Left cardiac atrium (tissue), 4 donors: ENCODE results near the gene ELOB. TPM values are rescaled to one million over a fixed set of nuclear protein-coding genes. Genes with fewer than 3 reads are reported as not detected.

ENCODE experiments used
- ATAC-seq, 2 donors: fragments of 200-7000 bp; cut with Tn5 transposase; one replicate each; pipeline ENCODE4 v1.9.1; 2020; ENCODE audit warnings: mild to moderate bottlenecking in 2 of 2, moderate library complexity in 2 of 2
- DNase-seq: peaks from one replicate; pipeline ENCODE4 v3.0.0-alpha.2; 2020
- intact Hi-C, 2 donors: fragments of 100-400 bp; cut with DNase I; formaldehyde crosslinking; loops; one replicate each; pipeline versions ENCODE4 v1.14.1 to v1.15.1; 2022 to 2023
- total RNA-seq, 2 donors: library from RNA; stranded (reverse); fragmentation: NEBNext Ultra II Directional; extraction: Animal tissue kit (Norgen Biotek cat#: 25700); gene quantifications; one replicate each; pipeline ENCODE4 v1.2.1, GENCODE V29; 2021
- donor health status: DM: no; HTN: yes; CAD: no.
- donor health status: DM: no; HTN: yes; CAD: no; lungs with severe emphysema.
- donor health status: DM: yes; HTN: yes; CAD: no.
- donor health status: Dilated cardiomyopathy.

The ELOB gene
- total RNA-seq, 2 donors from 2014 or later: 262 to 270 TPM

DNA sequence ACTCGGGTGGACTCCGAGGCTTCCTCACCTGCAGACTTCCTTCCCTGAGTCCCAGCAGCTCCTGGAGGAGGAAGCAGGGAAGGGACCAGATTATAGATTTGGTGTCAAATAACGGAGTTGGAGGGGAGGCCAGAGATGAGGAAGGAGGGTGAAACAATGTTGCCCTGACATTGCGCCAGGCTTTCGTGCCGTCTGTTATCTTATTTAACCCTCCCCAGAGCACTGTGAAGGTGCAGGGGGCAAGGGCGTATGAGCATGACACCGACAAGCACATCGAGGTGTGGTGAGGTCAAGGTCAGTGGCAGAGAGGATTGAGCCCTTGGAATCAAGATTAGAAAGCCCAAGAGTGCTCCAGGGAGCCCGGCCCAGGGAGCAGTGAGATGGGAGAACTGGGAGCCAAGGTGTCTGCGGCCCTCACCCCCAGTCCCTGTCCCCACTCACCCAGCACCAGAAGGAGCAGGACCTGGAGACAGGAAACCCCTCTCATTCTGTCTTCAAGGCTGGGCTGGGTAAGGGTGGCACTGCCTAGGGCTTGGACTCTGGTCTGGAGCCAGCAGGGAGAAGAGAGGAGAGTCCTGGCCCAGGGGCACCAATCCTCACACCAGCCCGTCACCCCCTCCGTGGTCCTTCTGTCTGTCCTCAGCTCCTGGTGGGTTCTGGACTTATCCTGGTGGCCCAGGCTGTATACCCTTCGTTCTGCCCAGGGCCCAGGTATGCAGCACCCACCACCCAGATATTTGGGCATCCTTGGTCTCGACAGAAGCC is 9.2 kb upstream of the ELOB start:
- intact Hi-C loops: no loop called here
- no peak for ATAC-seq
- DNase-seq: peak; percentile 17

DNA sequence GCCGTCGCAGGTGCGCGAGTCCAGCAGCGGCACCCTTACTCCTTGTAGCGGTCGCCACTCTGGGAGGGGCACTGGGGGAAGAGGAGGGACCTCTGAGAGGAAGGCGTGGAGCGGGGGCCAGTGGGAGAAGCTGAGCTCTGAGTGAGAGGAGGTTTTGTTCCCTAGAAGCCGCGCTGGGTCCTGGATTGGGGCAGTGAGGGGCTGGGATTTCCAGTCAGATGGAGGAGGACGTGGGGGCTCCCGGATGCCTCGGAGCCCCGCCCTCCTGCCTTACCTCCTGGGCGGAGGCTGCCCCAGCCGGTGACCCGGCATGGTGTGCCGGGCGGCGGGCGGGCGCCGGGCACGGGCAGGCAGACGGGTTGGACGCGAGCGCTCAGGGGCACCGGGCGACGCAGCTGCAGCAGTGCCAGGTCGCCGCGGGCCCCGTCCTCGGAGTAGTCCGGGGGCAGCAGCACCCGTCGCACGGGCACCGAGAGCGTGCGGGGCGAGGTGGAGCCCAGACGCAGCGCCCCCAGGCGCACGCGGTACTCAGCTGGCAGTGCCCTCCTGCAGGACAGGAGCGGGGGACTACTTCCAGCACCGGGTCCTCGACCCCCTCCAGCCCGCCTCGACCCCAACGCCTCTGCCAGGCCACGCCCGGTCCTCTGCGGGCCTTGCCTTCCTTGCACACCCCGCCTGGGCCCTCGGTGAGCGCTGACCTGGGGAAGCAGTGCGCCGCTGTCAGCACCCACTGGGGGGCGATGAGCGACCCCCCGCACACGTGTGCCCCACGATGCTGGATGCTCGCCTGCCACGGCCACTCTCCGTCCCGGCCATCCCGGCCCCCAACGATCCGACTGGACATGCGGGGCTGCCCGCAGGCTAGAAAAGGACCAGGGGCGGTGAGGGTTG is 8.3 kb upstream of the ELOB start:
- intact Hi-C loops: no loop called here

DNA sequence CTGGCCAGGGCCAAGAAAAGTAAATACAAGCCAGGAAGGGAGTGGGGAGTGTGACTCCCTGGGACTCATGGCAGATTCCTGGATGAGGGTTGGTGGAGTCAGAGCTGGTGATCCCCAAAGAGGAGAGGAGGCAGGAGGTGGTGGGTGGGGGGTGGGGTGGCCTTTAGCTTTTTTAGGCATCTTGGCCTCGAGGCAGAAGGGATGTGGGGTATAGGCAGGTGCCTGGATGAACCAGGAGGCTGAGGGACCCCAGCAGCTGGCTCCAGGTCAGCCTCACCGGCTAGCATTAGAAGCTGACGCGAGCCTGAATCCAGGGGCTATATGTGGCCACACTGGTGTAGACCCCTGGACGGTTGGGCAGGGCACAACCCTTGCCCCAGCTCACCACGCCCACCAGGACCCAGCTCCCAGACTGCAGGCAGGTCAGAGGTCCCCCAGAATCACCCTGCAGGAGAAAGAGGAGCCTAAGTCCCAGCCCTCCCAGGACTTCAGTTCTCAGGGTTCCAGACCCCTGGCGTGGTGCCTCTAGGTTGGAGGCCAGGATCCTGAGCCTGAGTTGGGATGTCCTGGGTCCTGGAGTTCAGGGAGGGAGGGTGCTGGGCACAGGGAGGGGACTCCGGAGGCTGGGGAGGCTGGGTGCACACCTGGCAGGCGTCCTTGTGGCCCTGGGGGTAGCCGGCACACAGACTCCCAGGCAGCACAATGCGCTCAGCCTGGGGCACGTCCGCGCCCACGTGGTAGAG is 7.4 kb upstream of the ELOB start:
- intact Hi-C loops: no loop called here
- ATAC-seq: no peak
- DNase-seq: peak; percentile 12

More for the DNA sequence above, 8.3 kb upstream of the ELOB start:
- ATAC-seq: peak; percentile 33 to 43
- peak; percentile 22 for DNase-seq

DNA sequence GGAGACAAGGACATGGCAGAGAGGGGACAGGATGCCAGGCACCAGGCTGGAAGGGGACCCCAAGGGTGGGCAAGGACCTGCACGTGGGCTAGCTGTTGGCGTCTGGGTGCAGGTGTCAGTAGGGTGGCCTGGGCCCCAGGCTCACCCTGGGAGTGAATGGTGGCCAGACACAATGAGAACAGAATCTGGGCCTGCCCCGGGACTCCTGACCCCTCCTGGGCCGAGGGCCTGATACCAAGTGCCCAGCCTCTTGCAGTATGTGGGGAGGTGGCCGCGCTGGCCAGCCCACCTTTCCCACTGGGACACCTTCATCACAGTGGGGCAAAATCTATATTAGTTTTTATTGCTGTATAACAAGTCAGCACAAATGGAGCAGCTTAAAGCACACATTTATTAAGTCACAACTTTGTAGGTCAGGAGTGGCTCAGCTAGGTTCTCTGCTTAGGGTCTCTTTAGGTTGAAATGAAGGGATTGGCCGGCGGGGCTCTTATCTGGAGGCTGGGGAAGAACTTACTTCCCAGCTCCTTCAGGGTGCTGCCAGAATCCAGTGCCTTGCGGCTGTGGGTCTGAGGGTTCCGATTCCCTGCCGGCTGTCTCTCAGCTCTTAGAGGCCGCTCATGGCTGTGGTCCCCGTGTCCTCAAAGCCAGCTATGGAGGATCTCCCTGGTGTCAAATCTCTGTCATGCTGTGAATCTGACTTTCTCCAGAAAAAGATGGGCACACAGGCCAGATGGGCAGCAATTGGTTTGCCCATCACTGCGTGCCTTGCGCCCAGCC is 6.7 kb upstream of the ELOB start:
- DNase-seq: peak; percentile 16
- no peak for ATAC-seq
- intact Hi-C loops: no loop called here

DNA sequence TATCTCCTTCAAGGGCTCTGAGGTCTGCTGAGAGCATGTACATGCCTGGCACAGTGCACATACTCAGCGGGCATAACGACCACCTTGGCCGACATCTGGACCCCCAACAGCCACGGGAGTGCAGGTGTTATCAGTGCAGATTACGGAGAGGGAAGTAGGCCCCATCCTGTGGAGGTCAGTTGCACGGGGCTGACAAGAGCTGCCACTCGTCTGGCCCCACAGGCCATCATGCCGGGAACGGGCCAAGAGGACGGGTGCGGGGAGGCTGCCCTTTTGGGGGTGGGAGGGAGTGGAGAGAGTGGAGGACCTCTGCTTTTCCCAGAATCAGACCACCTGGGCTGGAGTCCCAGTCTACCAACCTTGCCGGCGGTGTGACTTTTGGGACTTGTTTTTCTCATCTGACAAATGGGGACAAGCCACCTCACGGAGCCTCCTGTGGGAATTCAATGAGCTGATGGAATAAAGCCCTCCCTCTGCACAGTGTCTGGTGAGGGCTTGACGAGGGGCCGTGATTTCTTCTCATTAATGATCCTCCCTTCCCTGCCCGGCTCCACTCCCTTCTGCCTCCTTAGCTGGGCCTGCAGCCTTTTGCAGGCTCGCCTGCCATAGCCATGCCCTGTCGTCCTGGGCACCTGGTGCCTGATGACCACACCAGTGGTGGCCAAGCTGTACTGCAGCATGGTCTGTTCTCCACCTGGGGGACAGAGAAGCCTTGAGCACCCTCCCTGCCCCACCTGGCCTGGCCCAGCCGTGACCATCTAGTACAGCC is 5.7 kb upstream of the ELOB start:
- intact Hi-C loops: no loop called here
- ATAC-seq (no peak), DNase-seq (peak; percentile 15)

DNA sequence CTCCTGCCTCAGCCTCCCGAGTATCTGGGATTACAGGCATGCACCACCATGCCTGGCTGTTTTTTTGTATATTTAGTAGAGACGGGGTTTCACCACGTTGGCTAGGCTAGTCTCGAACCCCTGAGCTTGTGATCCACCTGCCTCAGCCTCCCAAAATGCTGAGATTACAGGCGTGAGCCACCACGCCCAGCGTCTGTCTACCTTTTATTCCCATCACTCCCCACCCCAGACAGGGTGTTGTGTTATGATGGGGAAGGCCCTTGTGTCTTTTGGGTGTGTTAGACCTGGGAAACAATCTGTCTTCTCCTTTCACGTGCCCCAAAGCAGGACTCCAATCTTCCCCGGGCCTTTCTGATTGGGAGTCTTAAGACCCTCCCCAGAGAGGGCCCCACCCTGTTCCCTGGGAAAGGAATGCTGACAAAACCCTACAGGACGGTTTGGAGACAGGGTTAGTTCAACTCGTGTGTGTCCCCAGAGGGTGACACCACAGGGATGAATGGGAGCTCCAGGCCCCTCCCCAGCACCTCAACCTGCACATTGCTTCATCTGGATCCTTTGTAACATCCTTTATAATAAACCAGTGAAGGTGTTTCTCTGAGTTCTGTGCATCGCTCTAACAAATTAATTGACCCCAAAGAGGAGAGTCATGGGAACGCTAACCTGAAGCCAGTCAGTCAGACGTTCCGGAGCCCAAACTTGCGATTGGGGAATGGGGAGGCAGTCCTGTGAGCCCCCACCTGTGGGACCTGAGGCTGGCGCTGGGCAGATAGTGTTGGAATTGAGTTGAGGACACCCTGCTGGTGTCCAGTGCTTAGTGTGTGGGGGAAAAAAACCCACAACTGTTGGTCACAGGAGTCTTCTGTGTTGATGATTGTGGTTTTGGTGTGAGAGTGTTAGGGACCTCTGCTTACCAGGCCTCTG is 3.2 kb upstream of the ELOB start:
- DNase-seq (peak; percentile 17), ATAC-seq (no peak)
- intact Hi-C loops: no loop called here

DNA sequence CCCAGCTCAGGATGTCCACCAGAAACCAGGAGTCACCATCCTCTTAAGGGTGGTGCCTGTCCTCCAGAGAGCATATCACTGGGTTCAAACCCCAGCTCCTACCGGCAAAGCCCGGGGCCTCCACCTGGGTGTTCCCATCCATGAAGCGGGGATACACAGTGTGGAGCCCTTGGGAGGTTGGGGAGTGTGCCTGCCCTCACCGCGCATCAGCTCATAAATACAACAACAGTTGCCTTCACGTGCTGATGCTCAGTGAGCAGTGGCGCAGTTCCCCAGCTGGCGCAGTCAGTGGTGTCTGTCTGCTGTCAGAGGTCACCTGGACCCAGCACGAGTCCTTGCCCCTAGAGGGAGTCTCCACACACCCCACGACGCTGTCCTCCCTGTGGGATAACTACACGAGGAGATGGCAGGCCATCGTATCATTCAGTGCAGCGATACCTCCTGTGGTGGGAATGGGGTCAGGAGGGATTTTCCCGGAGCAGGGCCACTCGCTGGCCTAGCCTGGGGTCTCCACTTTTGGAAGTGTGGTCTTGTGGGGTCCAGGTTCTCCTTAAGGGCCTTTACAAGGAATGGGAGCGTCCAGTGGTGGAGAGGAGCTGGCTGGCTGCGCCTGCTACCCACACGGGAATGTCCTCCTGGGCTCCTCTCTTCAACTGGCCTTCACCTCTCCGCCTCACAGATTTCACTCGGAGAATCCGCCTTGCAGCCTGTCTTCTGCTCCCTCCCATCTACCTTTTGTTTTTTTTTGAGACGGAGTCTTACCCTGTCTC is 2.3 kb upstream of the ELOB start:
- no peak for ATAC-seq
- DNase-seq: peak; percentile 22
- intact Hi-C loops: no loop called here

DNA sequence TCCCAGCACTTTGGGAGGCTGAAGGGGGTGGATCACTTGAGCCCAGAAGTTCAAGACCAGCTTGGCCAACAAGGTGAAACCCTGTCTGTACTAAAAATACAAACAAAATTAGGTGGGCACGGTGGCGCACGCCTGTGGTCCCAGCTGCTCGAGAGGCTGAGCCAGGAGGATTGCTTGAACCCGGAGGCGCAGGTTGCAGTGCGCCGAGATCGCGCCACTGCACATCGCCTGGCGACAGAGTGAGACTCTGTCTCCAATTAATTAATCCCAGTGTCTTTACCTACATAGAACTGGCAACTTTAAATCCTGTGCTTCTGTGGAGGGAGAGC is 1.5 kb upstream of the ELOB start:
- ATAC-seq: no peak
- intact Hi-C loops: no loop called here

DNA sequence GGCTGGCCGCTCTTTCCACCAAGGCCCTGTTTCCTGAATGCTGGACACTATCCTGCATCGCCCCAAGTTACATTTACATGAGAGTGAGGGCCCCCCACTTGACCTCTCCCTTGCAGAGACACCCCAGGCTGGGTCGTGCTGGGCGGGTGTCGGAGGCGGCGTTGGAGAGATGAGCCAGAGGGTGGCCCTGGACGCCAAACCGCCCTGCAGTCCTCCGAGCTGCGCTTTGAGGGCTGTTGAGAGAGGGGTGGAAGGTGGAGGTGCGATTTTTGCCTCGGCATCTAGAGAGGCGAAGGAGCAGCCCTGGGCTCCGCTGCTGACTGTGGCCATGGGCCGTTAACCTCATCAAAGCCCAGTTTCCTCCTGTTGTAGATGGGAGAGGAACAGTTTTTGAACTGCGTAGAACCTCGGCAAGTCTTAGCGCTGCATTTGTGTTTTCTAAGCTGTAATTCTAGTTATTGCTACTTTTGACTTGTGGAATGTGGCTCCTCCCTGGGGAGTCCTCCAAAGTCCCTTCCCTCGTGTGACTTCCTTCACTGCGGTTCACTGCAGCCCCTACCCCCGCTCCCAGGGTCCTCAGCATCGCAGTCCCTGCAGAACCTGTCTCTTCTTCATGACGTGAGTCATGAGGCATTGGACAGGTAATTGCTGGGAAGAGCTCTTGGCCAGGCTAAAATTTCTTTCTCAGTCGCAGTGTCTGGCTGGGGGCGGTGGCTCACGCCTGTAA is 986 bp upstream of the ELOB start:
- intact Hi-C loops: no loop called here

More for the DNA sequence above, 1.5 kb upstream of the ELOB start:
- DNase-seq: peak; percentile 16

DNA sequence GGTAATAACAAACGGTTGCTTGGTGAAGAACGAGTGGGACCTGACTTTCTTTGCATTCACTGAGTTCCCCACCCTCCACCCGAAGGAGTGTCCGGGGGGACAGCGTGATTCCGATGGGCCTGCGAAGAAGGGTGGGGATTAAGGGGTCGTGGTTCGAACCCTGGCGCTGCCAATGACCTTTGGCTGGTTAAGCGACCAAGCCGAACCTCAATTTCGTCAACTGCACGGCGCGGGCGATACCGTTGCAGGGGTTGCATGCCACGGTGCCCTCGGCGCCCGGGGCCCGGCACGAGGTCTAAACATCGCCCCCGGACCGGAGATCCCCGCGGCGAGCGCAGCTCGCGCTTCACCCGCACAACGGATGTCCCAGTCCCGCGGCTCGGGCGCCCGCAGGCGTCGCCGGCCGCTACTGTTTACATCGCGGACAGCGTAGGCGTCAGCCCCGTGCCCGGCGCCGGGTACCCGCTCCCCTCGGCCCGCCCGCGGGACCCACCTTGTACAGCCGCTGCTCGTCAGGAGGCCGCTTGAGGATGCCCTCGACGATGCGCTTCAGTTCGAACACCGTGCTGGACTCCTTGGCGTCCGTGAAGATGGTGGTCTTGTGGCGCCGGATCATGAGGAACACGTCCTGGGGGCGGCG is 460 bp downstream of the ELOB start:
- ATAC-seq (peak in 1 of 2 donors; percentile 1), DNase-seq (peak; percentile 38)
- intact Hi-C loops: no loop called here

More for the DNA sequence above, 986 bp upstream of the ELOB start:
- DNase-seq (peak; percentile 38), ATAC-seq (peak; percentile 34 to 35)

DNA sequence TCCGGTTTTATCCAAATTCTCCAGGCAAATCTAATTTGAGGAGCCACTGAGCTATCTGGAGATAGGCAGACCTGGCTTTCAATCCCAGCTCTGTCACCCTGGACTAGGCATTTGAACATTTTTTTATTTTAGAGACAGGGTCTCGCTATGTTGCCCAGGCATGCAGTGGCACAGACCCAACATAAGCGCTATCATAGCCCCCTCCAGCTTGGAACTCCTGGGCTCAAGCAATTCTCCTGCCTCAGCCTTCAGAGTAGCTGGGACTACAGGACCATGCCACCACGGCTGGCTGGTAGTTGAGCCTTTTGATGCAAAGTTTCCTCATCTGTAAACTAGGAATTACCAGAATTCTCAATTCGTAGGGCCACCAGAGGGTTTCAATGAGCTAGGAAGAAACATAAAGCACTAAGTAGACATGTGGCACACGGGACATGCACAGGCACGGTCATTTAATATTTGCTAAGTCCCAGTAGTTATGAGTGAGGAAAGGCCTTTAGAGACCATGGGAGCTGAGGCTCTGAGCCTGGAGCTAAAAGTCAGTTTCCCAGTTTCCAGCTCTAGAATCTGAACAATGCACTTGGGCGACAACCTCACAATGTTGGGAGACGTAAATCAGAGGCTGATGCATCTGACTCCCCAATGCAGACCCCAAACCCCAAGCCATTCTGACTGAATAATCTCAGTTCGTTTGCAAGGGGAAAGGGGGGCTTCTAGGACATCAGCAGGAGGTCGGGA is 1.1 kb downstream of the ELOB start:
- peak; percentile 2 for DNase-seq
- intact Hi-C loops: no loop called here
- ATAC-seq: no peak

DNA sequence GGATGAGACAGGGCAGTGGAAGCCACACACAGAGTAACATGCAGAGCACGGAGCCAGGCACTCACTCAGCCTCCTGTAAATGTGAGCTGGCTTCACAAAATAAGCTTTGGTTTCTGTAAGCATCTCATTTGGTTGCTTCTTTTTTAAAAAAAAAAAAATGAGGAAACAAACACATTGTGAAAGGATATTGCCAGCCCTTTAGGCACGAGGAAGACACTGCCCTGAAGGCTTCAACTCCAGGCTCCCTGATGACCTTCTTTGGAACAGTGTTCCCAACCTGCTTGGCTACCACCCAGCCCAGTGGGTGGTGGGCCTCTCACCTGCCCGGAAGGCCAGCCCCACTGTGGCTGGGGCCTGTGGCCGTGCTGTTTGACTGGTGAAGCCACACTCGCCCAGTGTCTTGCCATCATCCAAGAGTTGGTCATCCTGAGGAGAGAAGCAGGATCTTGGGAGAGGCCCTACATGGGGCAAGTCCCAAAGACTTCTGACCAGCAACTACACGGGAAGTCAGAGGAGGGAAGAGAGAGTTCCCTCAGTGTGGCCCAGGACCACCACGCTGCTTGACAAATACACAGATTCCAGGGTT is 1.9 kb downstream of the ELOB start:
- intact Hi-C loops: no loop called here
- DNase-seq: peak; percentile 16
- no peak for ATAC-seq

DNA sequence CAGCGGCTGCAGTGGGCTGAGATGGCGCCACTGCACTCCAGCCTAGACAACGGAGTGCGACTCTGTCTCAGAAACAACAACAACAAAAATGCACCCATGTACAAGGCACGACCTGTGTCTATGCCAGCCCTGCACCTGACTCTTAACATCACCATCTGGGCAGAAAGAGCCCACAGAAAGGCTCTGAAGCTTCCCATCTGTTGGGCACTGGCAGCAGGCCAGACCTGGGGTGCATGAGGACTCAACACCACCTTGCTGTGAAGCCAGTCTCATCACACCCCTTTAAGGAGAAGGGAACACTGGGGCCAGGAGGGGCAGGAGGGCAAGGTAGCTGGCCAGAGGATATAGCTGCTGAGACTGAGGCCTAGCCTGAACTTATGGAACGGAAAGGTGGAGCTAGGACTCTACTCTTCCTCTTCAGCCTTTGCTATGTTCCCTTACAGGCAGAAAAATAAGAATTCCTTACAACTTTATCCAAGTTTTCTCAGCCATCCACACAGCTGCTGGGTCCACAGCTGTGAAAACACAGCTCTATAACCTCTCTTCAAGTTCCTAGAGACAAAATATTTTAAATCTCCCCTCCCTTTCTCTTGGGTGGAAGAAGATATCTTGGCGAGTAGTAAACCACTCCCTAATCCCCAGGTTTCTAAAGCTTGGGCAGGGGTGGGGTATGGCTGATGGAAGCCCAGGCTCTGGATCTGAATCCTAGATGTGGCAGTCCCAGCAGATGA is 2.8 kb downstream of the ELOB start:
- ATAC-seq (no peak), DNase-seq (peak; percentile 20)
- intact Hi-C loops: no loop called here
